RCC 7860 (cell line): Measurements from ENCODE around the gene MBNL3.
"Not testable (repeated sequence)": the region's sequence is repeated elsewhere in the genome, so short reads cannot be mapped to it uniquely, and the experiment has no call there.

Experiments used
- DNase-seq: peaks from one replicate; pipeline ENCODE4 v3.0.0-alpha.2; 2015; ENCODE audit warnings: low spot score
- FAIRE-seq: peaks from 2 replicates; lab custom pipeline; 2012; peaks lifted over from hg19 to GRCh38; lab: Jason Lieb, UNC

The MBNL3 gene

DNA sequence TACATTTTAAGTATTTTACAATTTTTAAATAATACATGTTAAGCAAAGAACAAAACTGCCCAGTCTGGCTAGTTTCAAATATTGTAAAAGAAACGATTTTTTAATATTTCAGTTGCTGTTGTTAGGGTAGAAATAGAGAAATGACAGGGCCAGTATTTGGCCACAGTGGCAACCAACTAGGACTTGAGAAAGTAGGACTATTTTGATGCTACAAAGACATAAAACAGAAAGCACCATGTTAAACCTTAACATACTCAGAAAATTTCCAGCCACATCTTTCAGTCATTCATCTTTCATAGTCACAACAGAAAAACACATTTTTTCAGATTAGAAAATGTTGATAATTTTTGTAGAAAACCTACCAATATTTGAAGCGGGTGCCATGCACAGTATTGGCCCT lies 104.5 kb downstream of the MBNL3 start:
- FAIRE-seq (no peak), DNase-seq (no peak)

DNA sequence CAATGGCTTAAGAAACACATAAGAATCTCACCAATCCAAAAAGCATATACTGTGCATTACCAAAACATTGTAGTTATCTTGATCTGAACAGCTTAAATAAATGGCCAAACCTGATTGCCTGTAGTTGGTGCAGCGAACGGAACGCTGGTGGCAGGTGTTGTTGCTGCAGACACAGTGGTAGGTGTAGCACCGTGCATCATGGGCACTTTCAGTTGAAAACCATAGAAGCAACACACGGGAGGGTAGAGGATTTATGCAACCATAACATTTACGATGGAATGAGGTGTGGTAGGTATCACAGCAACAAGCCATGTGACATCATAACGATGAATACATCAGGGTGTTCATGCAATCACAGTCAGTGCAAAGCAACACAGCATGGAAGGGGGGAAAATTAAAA lies 106.8 kb downstream of the MBNL3 start:
- DNase-seq (no peak), FAIRE-seq (no peak)

DNA sequence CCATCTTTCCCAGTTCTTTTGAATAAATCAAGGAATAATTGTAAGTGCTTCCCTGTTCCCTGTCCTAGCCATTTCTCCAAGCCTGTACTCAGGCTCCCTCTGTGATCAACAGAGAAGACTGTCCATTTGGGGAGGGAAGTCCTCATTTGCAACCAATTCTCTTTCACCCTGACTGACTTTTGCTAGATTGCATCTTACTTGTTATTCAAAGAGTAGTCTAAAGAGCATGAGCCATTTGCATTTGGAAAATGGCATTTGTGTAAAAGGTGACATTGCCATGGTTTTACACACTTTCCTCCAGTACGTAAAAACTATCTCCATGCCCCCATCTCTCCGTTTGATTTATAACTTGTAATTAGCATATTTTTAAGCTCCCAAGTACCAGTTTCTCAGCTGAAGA lies 110.6 kb downstream of the MBNL3 start:
- no peak for DNase-seq
- no peak for FAIRE-seq

DNA sequence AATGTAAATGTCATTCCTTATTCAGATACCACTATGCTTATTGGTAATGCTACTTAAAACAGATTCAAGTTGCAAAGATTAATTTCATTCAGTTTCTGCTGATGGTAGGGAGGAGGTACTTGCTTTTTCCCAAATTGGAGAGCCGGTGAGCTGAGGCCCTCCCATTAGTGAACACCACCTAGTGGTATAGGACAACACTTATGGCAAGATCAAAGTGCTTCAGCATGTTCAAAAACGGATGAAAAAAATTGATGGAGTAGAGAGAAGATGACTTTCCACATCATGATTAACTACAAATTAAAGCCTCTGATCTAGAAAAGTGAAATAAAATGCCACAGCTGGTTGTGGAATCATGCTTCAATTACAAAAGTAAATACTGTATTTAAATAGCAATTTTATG lies 112.9 kb downstream of the MBNL3 start:
- DNase-seq (no peak), FAIRE-seq (no peak)

DNA sequence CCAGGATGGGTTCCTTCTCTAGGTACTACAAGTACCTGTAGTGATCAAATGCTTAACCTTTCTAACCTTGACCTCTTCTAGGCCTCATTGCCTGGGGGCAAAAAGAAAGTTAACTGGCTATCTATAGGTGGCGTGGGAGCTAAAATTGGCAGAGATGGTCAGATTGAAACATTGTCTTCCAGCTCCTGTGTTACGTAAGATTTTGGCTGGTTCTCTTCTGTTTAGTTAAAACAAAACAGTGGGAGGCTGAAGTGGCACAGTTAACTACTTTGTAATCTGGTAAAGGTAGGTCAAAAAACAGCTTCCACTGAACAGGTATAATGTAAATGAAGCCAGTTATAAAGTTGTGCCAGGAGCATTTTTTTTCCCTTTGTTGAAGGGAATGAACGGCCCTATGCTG lies 115.2 kb downstream of the MBNL3 start:
- DNase-seq, result no peak
- FAIRE-seq, result no peak

DNA sequence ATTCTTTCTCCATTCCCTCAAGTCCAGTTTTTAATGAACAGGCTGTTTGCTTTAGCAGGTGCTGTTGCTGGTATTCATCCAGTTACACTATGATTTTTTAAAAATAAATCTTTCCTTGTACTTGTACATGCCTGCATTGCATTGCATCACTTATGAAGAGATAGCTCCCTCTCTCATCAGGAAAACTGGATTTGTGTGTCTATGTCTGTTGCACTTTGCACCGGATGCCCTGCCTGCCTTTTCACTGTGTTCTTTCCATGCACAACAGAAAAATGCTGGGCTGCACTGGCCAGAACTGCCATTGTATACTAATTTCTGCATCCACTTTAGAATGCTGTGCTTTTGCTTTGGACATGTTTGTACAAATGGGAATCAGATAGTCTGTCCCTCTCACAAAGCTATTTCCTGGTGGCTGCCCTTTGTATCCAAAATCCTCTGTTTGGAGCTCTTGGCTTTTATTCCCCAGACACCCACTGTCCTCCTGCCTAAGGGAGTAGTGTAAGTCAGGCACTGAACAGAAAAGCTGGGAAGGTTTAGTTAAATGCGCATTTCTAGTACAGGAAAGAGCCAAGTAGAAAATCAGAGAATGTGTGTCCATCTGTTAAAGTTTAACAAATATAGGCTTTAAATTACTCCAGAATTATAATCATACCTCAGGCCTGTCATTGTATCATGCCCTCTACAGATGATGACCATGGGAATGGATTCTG lies 119.1 kb downstream of the MBNL3 start:
- DNase-seq (no peak), FAIRE-seq (no peak)

DNA sequence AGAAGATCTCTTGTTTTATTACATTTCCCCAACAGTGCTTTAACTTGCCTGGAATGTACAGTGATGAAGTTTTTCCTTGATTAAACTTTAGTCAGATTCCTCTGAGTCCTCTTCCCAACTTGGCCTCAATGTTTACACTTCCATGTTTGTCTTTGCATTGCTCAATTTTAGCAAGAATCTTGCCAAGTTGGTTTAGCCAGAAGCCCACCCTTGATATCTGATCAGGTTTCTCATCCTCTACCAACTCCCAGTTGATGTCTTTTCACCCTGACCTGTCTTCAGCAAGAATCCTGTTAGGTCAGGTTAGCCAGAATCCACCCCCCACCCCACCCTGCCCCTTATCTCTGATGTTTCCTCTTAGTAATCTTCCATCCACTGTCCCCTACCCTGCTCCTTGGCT lies 120.9 kb downstream of the MBNL3 start:
- DNase-seq (no peak), FAIRE-seq (no peak)

DNA sequence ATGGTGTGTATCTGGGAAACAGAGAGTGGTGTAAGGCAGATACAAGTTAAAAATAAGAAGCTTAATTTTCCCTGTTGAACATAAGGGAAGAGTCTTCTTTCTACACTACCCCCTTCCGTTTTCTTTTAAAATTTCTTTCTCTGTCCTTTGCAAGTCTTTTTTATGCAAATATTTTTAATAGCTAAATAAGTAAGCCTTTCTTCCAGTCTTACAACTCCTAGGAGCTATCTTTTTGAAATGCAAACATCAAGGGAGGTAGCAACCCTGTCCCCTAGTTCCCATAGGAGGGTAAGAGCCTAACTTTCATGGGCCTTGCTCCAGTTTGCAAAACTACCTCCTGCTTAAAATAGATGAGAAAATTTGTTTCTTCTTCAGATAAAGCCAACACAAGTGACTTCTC lies 121.5 kb downstream of the MBNL3 start:
- DNase-seq (no peak), FAIRE-seq (no peak)

DNA sequence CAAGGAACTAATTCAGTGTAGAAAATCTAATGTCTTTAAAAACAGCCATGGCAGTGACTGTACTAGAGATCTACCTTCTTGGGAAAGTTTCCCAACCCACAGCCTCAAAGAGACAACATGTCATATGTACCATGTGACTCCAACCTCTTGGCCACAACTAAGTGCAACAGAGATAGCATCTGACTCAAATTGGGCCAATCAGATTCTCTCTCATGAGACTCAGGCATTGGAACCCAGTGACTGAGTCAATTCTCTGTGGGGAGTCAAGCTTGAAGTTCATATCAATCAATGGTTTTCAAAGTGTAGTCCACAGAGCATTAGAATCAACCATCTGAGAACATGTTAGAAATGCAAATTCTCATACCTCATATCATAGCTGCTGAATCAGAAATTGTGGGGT lies 123.3 kb downstream of the MBNL3 start:
- DNase-seq (no peak), FAIRE-seq (no peak)

DNA sequence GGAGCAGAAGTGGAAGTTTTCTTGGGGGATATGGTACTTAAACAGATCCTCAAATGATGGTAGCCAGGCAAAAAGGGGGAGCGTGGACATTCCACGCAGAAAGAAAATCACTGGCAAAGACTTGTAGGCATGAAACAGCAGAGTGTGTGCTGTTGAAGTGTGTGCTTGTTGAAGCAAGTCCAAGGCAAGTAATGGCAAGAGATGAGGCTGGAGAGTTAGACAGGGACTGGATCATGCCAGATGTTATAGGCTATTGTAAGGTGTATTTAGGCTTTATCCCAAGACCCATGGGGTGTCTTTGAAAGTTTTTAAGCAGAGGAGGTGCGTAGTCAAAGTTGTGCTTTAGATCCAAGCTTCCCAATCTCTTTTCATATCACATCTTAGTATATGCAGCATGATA lies 124.5 kb downstream of the MBNL3 start:
- DNase-seq (no peak), FAIRE-seq (no peak)

DNA sequence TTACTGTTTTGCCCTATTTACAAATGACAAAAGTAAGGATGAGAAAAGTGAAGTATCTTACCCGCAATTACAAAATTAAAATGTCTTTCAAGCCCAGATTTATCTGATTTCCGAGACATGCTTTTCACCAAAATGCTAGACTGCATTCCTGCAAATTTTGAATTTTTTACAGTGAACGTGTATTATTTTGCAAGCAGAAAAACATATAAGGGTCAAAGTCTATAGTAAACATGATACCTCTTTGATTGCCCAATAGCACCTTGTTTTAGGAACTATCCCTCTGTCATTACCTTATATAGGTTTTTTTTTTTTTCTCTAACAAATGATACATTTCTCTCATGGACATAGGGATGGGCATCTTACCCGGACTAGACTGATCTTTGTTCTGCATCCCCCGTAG lies 135.4 kb downstream of the MBNL3 start:
- no peak for DNase-seq
- no peak for FAIRE-seq

DNA sequence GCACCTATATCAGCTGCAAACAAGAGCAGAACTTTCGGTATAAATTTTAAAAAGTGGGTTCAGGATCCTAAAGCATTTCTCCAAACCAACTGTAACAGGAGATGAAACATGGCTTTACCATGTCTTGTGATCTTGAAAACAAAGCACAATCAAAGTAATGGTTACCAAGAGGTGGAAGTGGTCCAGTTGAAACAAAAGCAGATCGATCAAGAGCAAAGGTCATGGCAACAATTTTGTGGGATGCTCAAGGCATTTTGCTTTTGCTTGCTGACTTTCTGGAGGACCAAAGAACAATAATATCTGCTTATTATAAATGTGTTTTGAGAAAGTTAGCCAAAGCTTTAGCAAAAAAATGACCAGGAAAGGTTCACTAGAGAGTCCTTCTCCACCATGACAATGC lies 152.7 kb downstream of the MBNL3 start:
- DNase-seq (no peak), FAIRE-seq (no peak)

DNA sequence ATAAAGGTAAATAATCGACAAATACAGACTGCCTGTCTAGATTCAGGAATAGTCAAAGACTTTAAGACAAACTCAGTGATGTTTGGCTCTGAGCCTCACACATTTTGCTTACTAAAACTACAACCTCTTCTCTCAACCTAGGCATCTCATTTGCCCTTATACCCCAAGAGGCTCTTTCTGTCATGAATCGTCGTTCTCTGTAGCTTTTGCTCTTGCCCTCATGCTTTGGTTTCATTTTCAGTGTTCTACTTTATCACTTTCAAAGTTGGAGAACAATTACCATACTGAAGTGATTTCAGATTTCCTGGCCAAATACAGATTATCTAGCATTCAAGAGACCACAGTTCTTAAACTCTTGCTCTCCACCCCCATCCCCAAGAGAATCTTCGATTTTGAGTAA lies 155.5 kb downstream of the MBNL3 start:
- DNase-seq (no peak), FAIRE-seq (no peak)

DNA sequence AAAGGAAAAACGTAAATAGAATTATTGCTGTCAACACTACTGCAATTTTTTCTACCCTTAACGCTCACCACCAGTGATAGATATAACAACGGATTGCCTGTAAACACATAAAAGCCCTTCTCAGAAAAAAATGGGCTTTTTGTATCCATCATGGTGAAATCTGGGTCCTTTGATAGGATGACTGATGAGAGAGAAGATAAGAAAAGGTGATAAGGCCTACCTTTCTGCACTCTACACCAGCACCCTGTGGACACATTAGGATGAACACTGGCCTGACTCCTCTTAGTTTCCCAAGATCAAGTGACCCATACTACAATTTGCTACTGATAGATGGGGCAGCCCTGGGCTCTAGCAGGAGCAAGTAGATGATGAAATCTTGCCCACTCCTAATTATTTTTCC lies 157.3 kb downstream of the MBNL3 start:
- DNase-seq (no peak), FAIRE-seq (no peak)

DNA sequence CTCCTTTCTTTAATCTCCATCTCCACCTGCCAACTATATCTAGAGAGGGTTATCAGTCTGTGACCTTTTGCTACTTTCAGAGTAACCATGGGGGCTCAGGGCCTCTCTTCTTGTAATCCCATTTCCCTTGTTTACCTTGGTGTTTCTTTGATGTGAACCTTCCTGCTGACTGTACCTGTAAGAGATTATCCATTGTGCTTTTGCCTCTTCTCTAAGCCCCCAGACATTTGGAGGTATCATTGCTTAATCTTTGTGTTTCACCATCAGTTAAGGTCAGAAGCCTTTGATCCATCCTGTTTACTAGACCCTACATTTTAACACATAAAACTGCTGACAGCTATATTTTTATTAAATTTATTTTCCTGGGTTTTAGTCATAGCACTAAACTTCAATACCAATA lies 157.8 kb downstream of the MBNL3 start:
- FAIRE-seq (no peak), DNase-seq (no peak)

DNA sequence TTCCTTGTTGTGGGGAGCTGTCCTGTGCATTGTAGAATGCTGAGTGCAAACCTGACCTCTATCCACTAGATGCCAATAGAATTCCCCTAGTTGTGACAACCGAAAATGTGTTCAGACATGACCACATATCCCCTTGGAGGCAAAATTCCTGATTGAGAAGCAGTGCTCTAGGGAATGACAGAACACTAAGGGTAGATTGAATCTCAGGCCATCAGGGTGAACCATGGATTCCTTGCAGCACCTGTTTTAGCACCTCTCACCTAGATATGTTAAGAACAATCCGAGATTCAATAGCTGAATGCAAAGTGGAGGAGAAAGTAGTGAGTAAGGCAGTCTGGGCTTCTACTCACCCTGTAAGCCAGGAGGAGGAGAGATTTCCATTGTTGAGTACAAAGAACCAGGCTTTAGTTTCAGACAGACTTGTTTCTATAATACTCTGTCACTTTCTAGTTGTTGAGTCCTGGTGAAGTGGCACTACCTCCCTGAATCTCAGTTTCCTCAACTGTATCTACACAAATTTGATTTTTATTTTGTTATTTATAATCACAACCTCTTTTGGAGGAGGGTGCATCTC lies 158.6 kb downstream of the MBNL3 start:
- no peak for FAIRE-seq
- no peak for DNase-seq

DNA sequence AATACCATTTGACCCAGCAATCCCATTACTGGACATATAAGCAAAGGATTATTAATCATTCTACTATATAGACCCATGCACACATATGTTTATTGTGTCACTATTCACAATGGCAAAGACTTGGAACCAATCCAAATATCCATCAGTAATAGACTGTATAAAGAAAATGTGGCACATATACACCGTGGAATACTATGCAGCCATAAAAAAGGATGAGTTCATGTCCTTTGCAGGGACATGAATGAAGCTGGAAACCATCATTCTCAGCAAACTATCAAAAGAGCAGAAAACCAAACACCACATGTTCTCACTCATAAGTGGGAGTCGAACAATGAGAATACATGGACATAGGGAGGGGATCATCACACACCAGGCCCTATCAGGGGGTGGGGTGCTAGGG lies 161.9 kb downstream of the MBNL3 start:
- not testable (repeated sequence) for FAIRE-seq

More for the DNA sequence above, 161.9 kb downstream of the MBNL3 start:
- DNase-seq, result not testable (repeated sequence)
